Transverse colon (tissue), 4 donors: ENCODE data around the gene LOX.

Source experiments
- EP300 ChIP-seq: sonication (generic); formaldehyde crosslinking; IDR thresholded peaks from one replicate; pipeline ENCODE4 v1.6.1; 2017; ENCODE audit warnings: antibody characterized with exemption, low read depth
- POLR2A ChIP-seq: fragments of 450-650 bp; IDR thresholded peaks from one replicate; pipeline ENCODE4 v1.6.1; 2016; ENCODE audit warnings: antibody characterized with exemption, mild to moderate bottlenecking, moderate library complexity
- POLR2AphosphoS5 ChIP-seq, 3 donors: sonication (generic); formaldehyde crosslinking; IDR thresholded peaks; one replicate each; pipeline ENCODE4 v1.6.1; 2016; ENCODE audit warnings: antibody characterized with exemption in 3 of 3
- TF ChIP-seq, protein P1 (sequence below), 5 experiments: fragments of 200-600 bp in 3 of 5; fragments of 450-650 bp in 2 of 5; sonication (generic) in 3 of 5; IDR thresholded peaks; 1 replicate in 2 of 5; 2 replicates in 3 of 5; pipeline ENCODE4 v1.5.1; 2016 to 2017; ENCODE audit warnings: antibody characterized with exemption in 5 of 5, inconsistent platforms in 3 of 5, mild to moderate bottlenecking in 2 of 5, moderate library complexity in 1 of 5

DNA sequence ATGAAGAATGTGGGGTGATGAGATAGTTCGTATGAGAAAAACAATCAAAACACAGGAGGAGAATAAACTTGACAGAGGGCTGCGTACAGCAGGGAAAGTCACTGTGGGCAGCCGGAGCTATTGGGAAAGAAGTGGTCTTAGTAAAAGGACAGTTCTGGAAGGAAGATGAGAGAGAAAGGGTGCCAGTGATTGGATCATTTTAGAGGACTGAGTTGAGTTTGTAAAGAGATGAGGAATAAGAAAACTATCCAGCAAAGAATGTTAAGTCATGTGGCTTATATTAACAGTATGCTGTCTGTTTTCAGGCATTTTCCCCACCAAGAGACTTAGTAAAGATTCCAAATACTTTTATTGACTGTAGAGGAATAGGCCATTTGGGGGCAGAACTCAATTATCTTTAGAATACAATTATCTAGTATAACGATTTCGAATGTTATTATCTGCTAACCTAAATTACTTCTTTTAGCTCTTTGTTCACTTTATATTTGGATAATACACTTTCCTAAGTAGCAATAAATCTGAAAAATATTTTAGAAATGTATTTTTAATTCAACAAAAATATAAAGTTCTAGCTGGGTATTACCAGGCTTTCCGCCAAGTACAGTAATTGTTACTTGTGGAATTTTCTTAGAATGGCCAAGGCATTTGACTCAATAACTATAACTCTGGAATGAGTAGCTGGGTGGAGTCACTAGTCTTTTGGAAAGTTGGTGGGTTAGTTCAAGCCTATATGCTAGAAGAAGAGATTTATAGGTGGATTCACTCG lies 15.5 kb upstream of the LOX start:
- TF ChIP-seq, protein P1, sequence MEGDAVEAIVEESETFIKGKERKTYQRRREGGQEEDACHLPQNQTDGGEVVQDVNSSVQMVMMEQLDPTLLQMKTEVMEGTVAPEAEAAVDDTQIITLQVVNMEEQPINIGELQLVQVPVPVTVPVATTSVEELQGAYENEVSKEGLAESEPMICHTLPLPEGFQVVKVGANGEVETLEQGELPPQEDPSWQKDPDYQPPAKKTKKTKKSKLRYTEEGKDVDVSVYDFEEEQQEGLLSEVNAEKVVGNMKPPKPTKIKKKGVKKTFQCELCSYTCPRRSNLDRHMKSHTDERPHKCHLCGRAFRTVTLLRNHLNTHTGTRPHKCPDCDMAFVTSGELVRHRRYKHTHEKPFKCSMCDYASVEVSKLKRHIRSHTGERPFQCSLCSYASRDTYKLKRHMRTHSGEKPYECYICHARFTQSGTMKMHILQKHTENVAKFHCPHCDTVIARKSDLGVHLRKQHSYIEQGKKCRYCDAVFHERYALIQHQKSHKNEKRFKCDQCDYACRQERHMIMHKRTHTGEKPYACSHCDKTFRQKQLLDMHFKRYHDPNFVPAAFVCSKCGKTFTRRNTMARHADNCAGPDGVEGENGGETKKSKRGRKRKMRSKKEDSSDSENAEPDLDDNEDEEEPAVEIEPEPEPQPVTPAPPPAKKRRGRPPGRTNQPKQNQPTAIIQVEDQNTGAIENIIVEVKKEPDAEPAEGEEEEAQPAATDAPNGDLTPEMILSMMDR (IDR thresholded peaks at IDR 0.05) = no peak
- TF ChIP-seq POLR2AphosphoS5 (IDR thresholded peaks at IDR 0.05) (no peak), POLR2A (no peak), EP300 (no peak)
